NCI-H1105 treated with DMSO at 0.1 percent for 48 hours (cell line): ENCODE results near the gene SHISAL1.

Experiments used
- DNase-seq: peaks from one replicate; lab custom pipeline; 2025; lab: John Stamatoyannopoulos, UW

Gene SHISAL1

GRCh38 chr22:44342347-44342956, 29.7 kb upstream of the SHISAL1 start:
- no peak for DNase-seq

DNA sequence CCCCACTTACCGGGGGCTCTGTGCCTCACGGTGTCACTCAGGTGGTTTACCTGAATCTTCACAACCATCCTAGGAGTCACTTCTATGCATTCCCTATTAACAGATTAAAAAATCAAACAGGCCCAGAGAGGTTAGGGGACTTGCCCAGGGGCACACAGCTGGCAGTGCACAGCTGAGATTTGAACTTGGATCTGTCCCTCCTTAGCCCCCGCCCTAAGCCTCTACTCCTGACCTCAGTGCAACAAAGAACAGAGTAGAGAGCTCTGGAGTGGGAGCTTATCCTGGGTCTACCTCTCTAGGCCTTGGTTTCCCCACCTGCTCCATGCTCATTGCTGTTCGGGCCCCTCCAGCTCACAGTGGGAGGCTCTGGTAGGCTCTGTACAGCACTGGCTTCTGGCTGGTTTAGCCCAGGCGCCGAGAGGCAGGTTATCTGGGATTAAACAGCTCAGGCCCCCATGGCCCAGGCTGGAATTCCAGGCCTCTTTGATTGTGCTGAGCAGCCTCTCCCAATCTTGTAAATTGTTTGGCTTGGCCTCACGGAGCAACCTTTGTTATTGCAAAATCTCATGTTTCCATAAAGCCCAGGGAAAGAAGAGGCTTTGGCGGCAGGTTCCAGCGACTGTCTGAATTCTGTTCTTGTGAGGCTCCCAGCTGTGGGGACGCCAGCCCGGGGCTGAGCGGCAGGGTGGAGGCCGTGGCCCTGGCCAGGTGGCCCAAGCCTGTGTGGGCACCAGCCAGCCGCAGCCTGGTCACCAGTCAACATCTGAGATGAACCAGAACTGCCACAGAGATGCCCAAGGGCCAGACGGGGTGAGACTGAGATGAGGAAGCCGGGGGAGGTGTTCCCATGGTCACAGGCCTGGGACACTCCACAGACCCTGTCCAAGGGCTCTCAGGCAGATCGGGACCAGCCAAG, 28.9 kb upstream of the SHISAL1 start:
- DNase-seq: no peak

DNA sequence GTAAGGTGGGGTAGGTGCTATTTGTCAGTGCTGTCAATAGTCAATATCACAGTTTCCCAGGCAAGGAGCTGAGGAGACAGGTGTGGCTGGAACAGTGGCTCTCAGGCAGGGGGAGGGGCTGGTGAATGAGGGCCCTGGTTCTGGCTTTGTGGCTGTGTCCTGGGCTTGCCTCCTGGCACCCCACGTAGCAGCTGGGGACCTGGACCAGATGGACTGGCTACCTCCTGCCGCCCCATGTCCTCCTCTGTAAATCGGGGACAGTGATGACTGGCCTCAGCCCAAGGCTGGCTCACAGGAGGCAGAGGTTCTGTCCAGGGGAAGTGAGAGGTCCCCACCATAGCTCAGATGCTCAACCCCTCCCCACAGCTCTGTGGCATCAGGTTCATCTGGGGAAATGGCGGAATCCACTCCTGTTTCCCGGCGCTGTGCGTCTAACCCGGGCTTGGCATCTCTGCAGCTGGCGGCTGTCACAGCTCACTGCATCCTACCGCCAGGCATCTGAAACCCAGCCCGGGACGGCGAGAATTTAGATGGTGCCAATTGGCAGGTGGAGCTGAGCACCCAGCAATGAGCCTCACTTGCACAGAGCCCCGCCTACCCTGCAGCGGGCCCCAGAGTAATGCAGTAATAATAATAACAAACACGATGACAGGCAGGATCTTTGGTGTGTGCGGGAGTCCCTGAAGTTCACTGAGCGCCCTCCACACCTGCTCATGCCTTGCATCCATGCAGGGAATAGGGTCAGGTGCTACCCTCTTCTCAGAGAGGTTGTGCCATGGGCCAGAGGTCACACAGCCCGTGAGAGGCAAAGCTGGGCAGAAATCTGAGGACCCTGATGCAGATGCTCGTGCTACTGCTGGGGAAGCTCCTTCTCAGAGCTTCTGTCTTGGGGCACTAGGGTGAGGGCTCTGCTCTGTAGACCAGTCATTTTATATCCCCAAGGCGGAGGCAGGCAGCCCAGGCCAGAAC, 27.8 kb upstream of the SHISAL1 start:
- peak; percentile 25 for DNase-seq

DNA sequence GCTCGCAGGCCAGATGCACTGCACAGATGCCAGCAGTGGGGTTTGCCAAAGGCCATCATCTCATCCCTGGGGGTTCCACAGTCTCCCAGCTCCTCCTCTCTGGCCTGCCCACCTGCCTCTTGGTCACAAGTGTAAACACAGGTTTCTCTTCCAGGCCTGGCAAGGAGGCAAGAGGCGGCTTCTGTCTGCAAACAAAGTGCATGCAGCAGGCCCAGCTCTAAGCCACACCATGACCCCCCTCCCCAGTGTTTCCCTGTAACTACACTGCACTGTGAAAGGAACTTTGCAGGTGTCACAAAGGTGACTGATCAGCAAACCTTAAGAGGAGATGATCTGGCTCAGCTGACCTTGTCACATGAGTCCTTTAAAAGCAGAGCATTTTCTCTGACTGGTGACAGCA, 26.2 kb upstream of the SHISAL1 start:
- no peak for DNase-seq

DNA sequence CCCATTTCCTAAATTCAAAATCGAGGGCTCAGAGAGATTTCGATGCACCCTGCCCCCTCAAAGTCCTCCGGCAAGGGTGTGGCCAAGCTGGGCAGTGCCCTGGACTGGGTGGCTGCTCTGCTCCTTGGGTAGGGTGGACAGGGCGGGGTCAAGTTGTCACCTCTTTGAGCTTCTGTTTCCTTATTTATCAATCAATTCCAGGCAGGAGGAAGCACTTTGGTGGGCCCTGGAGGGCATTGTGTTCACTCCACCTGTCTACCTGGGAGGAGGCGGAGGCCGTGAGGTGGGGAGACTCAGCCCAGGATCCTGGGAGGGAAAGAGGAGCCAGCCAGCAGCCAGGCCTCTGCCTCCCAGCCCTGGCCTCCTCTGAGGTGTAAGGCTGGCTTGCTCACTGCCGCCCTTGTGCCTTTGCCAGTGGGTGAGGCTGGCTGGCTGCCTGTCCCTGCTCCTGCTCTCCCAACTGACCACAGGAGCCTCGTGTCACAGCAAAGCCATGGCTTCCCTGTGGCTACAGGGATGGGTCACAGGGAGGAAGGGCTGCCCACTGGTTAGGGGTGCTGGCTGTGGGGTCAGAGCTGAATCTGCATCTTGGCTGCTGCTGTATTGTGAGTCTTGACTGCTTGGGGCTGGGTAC, 25.5 kb upstream of the SHISAL1 start:
- no peak for DNase-seq

GRCh38 chr22:44337678-44338004, 24.9 kb upstream of the SHISAL1 start:
- DNase-seq: no peak

GRCh38 chr22:44336962-44337677, 24.4 kb upstream of the SHISAL1 start:
- no peak for DNase-seq

- no peak for DNase-seq
Measured at GRCh38 chr22:44335903-44336803, 23.4 kb upstream of the SHISAL1 start.

DNA sequence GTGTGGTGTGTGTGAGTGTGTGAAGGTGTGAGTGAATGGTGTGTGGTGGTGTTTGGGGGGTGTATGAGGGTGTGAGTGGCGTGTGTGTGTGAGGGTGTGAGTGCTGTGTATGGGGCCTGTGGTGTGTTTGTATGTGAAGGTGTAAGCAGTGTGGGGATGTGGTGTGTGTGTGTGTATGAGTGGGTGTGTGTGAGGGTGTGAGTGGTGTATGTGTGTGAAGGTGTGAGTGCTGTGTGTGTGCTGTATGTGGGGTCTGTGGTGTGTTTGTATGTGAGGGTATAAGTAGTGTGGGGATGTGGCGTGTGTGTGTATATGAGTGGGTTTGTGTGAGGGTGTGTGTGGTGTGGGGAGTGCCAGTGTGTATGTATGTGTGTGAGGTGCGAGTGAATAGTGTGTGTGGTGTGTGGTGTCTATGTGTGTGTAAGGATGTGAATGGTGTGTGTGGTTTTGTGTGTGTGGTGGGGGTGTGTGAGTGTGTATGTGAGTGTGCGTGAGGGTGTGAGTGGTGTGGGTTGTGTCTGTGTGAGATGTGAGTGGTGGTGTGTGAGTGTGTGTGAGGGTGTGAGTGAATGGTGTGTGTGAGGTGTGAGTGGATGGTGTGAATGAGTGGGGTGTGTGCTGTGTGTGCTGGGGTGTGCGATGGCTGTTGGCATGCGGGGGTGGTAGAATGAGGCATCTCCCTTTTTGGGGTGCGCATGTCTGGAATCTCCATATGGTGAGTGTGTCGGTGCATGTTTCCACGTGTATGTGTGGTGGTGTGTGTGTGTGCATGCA, 22.5 kb upstream of the SHISAL1 start:
- DNase-seq: no peak

GRCh38 chr22:44333847-44334635, 21.3 kb upstream of the SHISAL1 start:
- no peak for DNase-seq

GRCh38 chr22:44332946-44333345, 20.2 kb upstream of the SHISAL1 start:
- no peak for DNase-seq

- DNase-seq: peak; percentile 32
Measured at GRCh38 chr22:44331881-44332714, 19.3 kb upstream of the SHISAL1 start.

DNA sequence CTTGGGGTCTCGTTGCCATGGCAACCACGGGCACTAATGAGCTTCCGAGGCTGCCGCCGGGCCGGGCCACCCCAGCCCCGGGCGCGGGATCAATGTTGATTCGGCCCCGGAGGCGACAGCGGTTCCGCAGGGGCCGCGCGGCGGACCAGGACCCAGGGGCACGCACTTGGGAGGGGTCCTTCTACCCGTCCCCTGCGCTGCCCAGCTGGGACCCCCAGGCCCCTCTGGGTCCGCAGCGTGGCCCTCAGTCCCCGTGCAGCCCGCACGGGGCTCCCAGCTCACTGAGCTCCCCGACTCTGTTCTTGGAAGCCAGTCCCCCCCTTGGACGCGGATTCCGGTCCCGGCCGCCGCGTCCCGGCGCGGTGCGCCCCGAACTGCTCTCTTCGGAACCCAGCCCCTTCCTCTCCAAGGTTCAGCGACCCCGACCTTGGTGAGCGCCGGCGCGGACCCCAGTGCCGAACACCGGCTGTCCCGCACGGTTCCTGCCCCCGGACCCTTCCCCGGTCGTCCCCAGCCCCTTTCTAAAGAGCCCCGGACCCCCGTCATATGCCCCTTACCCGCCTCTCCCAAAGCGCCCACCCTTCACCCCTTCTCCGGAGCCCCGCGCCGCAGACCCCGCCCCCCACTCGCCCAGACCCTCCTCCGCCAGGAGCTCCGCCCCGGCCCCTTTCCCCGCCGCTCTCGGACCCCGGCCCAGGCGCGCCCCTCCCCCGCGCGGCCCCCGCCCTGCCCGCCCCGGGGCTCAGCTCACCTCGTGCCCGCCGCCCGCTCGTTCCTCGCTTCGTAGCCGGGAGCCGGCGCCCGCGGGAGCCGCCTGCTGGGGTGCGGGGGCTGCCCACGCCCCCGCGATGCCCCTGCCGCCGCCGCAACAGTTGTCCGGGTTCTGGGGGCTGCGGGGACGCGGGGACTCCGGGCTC, 18.3 kb upstream of the SHISAL1 start:
- DNase-seq: no peak

DNA sequence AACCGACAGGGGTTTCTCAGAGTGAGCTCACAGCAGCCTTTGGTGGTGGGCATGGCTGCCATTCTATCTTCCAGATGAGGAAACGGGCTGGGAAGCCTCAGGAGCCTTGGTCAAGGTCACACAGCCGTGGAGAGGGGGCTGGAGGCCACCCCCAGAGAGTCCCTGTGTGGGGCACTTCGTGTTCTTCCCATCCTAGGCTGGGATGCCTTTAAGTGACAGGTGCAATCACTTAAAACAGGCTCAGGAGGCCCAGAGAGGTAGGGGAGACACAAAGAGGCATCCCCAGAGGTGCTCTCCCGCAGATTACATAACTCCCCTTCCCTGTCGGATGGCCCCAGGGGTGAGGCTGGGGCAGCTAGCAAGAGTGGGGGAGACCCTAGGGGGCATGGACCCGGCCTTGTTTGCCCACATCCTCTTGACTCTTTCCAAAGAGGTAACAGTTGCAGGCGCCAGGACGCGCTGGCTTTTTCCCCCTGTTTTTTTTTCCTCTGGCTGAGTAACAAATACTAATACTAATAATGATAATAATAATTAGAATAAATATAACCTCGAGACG, 17.5 kb upstream of the SHISAL1 start:
- DNase-seq: no peak

DNA sequence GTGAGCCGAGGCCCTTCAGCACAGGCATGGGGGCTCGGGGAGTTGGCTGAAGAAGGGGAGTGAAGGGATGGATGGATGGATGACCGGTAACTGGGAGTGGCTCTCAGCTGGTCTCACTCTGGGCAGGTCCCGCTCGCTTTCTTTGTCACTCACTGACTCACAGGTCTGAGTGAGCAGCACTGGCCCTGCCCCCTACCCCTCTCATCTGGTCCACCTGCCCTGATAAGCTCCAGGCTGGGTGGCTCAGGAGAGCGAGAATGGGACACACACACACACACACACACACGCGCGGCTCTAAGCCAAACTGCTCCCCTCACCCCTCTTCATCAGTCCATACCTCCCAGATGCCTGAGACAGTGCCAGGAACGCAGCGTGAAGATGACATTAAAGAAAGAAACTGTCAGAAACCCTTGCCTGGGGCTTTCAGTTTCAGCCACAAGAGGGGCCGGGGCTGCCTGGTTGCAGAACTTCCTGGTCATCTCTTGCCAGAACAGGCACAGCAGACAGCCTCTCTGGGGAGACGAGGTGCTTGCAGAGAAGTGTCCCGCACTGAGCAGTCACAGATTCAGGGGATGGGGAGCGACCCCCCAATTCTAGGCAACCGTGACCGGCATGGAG, 16.5 kb upstream of the SHISAL1 start:
- DNase-seq: no peak

GRCh38 chr22:44328762-44329161, 16.0 kb upstream of the SHISAL1 start:
- DNase-seq: no peak
